Epithelial cell of esophagus (primary cell): Measurements from ENCODE around the gene GNAQ.
"Not testable (repeated sequence)": the region's sequence is repeated elsewhere in the genome, so short reads cannot be mapped to it uniquely, and the experiment has no call there.

ENCODE experiments used
- DNase-seq: peaks from one replicate; pipeline ENCODE4 v3.0.0; 2010; ENCODE audit warnings: low read depth
- H3K4me3 ChIP-seq: 2 replicates; pipeline ENCODE4 v1.5.1; 2011; ENCODE audit warnings: mild to moderate bottlenecking, low read length, control low read depth
- CTCF ChIP-seq: IDR thresholded peaks from 2 replicates; pipeline ENCODE4 v1.5.1; 2011; ENCODE audit warnings: low read depth, mild to moderate bottlenecking, low read length, control low read depth, inconsistent platforms; ENCODE audit not compliant: insufficient read depth; ENCODE audit errors: missing control alignments

The GNAQ gene

GRCh38 chr9:77708064-77708815, 323.4 kb downstream of the GNAQ start:
- H3K4me3 ChIP-seq: no peak overlapping the region
- TF ChIP-seq CTCF: no peak
- DNase-seq: peak; percentile 26

GRCh38 chr9:77707383-77708063, 324.1 kb downstream of the GNAQ start:
- no peak for TF ChIP-seq CTCF
- peak; percentile 97 for DNase-seq
- H3K4me3 ChIP-seq: no peak overlapping the region

- DNase-seq: no peak
- H3K4me3 ChIP-seq: no peak overlapping the region
- TF ChIP-seq CTCF: no peak
Measured at GRCh38 chr9:77705636-77706035, 326.0 kb downstream of the GNAQ start.

- DNase-seq, H3K4me3 ChIP-seq: not testable (repeated sequence)
Measured at GRCh38 chr9:77702521-77703390, 328.9 kb downstream of the GNAQ start.

GRCh38 chr9:77697238-77697984, 334.2 kb downstream of the GNAQ start:
- H3K4me3 ChIP-seq: no peak overlapping the region
- DNase-seq: peak; percentile 97
- no peak for TF ChIP-seq CTCF

GRCh38 chr9:77690723-77691122, 340.9 kb downstream of the GNAQ start:
- not testable (repeated sequence) for H3K4me3 ChIP-seq, DNase-seq

GRCh38 chr9:77690119-77690518, 341.5 kb downstream of the GNAQ start:
- not testable (repeated sequence) for DNase-seq

GRCh38 chr9:77687737-77688136, 343.9 kb downstream of the GNAQ start:
- H3K4me3 ChIP-seq, DNase-seq: not testable (repeated sequence)

More at GRCh38 chr9:77690119-77690518, 341.5 kb downstream of the GNAQ start:
- not testable (repeated sequence) for H3K4me3 ChIP-seq
